ENCODE data around the gene SORCS2.

Gene SORCS2

DNA sequence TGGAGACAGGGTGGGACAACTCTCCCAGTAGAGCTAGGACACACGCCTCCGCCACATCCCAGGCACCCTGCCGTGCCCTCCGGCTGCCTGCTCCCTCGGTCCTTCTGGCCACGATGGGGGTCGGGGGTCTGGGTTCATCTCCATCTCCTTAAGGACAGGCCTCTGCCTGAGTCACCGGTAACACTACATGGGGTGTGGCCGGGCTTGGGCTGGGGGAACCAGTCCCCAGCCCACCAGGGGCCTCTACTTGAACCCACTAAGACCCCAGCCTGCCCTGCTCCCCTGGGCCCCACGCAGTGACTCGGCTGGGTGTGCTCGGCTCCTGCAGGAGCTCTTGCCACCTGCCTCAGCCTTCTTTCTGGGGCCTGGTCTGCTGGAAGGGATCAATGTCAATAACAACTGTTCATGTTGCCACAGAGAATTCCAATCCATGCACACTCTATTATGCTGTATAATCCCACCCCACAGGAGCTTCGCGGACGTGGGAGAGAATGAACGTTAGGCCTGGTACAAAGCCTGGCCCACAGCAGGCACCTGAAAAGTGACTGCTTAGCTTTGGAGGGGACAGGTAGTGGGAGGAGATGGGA lies 420.1 kb downstream of the SORCS2 start:
- no peak for DNase-seq (ENCODE audit: low read depth in 2 of 2)
- TF ChIP-seq, protein P1, sequence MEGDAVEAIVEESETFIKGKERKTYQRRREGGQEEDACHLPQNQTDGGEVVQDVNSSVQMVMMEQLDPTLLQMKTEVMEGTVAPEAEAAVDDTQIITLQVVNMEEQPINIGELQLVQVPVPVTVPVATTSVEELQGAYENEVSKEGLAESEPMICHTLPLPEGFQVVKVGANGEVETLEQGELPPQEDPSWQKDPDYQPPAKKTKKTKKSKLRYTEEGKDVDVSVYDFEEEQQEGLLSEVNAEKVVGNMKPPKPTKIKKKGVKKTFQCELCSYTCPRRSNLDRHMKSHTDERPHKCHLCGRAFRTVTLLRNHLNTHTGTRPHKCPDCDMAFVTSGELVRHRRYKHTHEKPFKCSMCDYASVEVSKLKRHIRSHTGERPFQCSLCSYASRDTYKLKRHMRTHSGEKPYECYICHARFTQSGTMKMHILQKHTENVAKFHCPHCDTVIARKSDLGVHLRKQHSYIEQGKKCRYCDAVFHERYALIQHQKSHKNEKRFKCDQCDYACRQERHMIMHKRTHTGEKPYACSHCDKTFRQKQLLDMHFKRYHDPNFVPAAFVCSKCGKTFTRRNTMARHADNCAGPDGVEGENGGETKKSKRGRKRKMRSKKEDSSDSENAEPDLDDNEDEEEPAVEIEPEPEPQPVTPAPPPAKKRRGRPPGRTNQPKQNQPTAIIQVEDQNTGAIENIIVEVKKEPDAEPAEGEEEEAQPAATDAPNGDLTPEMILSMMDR (IDR thresholded peaks at IDR 0.05; ENCODE audit: low read depth, low read length) = no peak
- no peak overlapping the region for H3K4me3 ChIP-seq (replicated peaks in 1 of 2; ENCODE audit: low read depth in 2 of 2, low read length in 2 of 2)

DNA sequence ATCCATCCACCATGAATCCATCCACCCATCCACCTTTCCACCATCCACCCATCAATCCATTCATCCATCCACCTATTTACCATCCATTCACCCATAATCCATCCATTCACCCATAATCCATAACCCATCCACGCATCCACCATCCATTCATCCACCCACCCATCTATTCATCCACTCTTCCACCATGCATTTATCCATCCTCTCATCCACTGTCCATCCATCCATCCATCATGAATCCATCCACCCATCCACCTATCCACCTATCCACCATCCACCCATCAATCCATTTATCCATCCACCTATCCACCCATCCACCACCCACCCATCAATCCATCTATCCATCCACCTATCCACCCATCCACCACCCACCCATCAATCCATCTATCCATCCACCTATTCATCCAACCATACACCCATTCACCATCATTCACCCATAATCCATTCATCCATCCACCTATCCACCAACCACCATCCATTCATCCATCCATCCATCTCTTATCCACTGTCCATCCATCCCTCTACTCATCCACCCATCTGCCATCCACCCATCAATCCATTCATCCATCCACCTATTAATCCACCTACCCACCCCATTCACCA lies 422.1 kb downstream of the SORCS2 start:
- TF ChIP-seq, protein P1 (IDR thresholded peaks at IDR 0.05; ENCODE audit: low read depth, low read length) = no peak
- H3K4me3 ChIP-seq (replicated peaks in 1 of 2; ENCODE audit: low read depth in 2 of 2, low read length in 2 of 2) = no peak overlapping the region
- no peak for DNase-seq (ENCODE audit: low read depth in 2 of 2)

DNA sequence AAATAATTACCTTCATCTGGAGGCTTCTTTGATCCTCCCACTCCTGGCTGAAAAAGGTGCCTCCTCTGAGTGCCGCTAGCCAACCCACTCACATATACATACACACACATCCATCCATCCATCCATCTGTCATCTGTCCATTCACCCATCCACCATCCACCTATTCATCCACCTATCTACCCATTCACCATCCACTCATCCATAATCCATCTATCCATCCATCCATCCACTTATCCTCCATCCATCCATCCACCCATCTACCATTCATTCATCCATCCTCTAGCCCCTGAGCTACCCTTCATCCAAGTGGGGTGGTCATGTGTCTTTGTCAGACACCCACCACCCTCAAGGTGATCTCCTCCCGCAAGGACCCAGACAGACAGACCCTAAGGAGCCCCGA lies 423.9 kb downstream of the SORCS2 start:
- TF ChIP-seq, protein P1 (IDR thresholded peaks at IDR 0.05; ENCODE audit: low read depth, low read length) = no peak
- no peak for DNase-seq (ENCODE audit: low read depth in 2 of 2)
- no peak overlapping the region for H3K4me3 ChIP-seq (replicated peaks in 1 of 2; ENCODE audit: low read depth in 2 of 2, low read length in 2 of 2)

DNA sequence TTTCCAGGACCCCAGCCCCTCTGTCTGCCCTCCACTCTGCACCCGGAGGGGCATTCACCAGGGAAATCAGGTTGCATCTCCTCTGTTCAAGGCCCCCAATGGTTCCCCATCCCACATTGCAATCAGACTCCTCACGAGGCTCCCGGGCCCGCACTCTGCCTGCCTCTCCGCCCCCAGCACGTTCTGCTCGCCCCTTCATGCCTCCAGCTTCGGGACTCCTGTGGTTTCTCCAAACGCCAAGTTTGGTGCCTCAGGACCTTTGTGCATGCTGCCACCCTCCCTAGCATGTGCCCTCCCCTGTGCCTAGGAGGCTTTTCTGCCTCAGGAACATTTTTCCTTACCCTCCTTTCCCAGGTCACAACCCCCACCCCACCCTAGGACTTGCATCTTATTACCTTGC lies 426.0 kb downstream of the SORCS2 start:
- TF ChIP-seq, protein P1 (IDR thresholded peaks at IDR 0.05; ENCODE audit: low read depth, low read length) = no peak
- DNase-seq (ENCODE audit: low read depth in 2 of 2) = no peak
- no peak overlapping the region for H3K4me3 ChIP-seq (replicated peaks in 1 of 2; ENCODE audit: low read depth in 2 of 2, low read length in 2 of 2)

DNA sequence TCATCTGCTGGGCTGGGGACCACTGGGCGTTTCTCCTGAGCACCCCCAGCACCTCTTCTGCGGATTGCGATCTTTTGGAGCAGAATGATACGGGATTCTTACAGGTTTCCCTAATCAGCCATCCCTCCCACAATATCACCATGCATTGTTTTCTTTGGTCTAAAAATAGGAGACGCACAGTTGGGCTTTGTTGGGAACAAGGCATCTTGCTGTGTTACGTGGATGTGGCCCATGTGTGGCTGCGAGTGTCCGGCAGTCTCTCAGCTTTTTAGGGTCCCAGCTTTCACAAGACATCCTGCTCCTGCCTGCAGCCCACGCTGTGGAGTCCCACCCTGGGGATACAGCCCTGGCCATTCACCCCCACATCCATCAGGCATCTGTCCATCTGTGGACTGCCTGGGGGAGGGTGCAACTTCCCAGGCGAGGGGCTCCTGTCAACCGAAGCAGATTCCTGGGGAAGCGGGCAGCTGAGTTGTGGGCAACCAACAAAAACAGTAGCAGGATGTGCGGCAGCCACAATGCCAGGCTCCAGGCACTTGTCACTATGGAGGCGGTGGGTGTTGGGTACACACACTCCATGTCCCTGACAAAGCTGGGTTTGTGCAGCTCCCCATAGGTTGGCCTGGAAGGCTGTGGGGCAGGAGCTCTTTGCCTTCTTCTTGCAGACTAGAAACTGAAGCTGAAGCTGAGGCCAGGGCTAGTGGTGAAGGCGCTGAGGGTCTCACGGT lies 427.9 kb downstream of the SORCS2 start:
- no peak overlapping the region for H3K4me3 ChIP-seq (replicated peaks in 1 of 2; ENCODE audit: low read depth in 2 of 2, low read length in 2 of 2)
- TF ChIP-seq, protein P1 (IDR thresholded peaks at IDR 0.05; ENCODE audit: low read depth, low read length) = no peak
- no peak for DNase-seq (ENCODE audit: low read depth in 2 of 2)

DNA sequence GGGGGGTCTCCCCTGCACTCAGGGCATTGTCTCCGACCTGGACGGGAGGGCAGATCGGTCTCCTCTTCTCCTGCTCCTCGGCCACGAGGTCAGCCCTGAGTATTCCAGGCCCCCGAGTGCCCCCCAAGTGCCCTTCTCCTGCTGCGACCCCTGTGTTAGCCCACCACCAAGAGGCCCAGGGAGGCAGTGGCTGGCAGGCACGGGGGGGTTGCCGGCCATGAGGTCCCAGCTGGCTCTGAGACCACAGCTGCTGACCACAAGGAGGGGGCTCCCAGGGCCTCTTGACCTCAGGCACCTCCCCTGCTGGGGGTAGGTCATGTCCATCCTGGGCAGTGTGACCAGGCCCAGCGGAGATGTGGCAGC lies 428.5 kb downstream of the SORCS2 start:
- H3K4me3 ChIP-seq (replicated peaks in 1 of 2; ENCODE audit: low read depth in 2 of 2, low read length in 2 of 2) = no peak overlapping the region
- no peak for DNase-seq (ENCODE audit: low read depth in 2 of 2)
- TF ChIP-seq, protein P1 (IDR thresholded peaks at IDR 0.05; ENCODE audit: low read depth, low read length) = no peak
